Spleen (tissue), 7 donors: ENCODE results near the gene SGTA.

Experiments
- CTCF ChIP-seq, 11 experiments: fragments of 200-600 bp in 7 of 11; fragments of 450-650 bp in 4 of 11; sonication (generic) in 4 of 11; IDR thresholded peaks in 8 of 11; conservative IDR thresholded peaks in 3 of 11; 1 replicate in 7 of 11; 2 replicates in 4 of 11; pipeline versions ENCODE4 v1.4.0 to v1.8.0; 2016 to 2021; ENCODE audit warnings: antibody characterized with exemption in 11 of 11, inconsistent platforms in 4 of 11, mild to moderate bottlenecking in 1 of 11
- POLR2A ChIP-seq, 3 donors: fragments of 450-650 bp; IDR thresholded peaks; one replicate each; pipeline ENCODE4 v1.5.1; 2017; ENCODE audit warnings: antibody characterized with exemption in 3 of 3, mild to moderate bottlenecking in 1 of 3
- donor health status: DM: no; HTN: no; CAD: no; lungs with moderate emphysema.
- donor health status: DM: no; HTN: no; CAD: no.
- donor health status: DM: no; HTN: no; CAD: no.

- TF ChIP-seq POLR2A (IDR thresholded peaks at IDR 0.05) (no peak), CTCF (IDR thresholded peaks at IDR 0.05 in 8 of 11, conservative IDR thresholded peaks at IDR 0.05 in 3 of 11) (no peak)
These were observed 5.0 kb downstream of the SGTA start for GRCh38 chr19:2777952-2778683.
